ENCODE measurements around the gene SMIM15.

SMIM15 gene

DNA sequence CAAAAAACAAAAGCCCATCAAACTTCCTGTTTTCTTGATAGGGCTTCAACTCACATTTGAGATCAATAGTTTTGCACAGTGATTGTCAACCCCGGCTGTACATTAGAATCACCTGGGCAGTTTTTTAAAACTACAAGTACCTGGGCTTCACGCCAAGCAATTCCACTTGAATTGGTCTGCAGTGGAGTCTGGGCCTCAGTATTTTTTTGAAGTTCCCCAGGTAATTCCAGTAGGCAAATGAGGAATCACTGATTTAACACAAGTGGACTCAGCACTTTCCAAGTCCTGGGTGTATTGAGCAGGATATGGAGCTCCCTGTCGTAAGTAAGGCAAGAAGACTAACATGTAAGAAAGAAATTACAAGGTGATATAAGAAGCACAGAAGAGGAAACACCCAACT, 14.8 kb upstream of the SMIM15 start:
- Mint-ChIP-seq H3K36me3 (ENCODE audit: low read depth) (no peaks in the 10 kb centered on the region), H3K9me3 (no peaks in the 10 kb centered on the region), H3K27ac (no peak overlapping the region), H3K27me3 (ENCODE audit: low read depth) (no peaks in the 10 kb centered on the region), H3K4me3 (no peak overlapping the region), H3K4me1 (ENCODE audit: low read depth) (peaks cover 3% of the 10 kb centered on the region)

DNA sequence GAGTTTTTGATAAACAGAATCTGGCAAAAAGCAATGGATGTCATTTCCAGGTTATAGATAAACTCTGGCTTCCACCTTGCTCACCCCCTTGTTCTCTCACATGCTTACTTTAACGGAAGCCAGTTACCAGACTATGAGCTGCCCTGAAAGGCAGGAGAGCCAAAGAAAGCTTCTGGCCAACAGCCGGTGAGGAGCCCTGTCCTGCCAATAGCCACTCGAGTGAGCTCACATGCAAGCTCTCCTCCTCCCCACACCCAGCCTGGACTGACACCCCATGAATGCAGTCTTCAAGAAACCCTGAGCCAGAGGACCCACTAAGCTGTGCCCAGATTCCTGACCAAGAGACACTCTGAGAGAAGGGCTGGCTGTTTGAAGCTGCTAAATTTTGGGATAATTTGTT, 14.4 kb upstream of the SMIM15 start:
- Mint-ChIP-seq H3K36me3 (ENCODE audit: low read depth) (no peaks in the 10 kb centered on the region), H3K27me3 (ENCODE audit: low read depth) (no peaks in the 10 kb centered on the region), H3K27ac (no peak overlapping the region), H3K9me3 (no peaks in the 10 kb centered on the region), H3K4me1 (ENCODE audit: low read depth) (peaks cover 3% of the 10 kb centered on the region), H3K4me3 (no peak overlapping the region)

DNA sequence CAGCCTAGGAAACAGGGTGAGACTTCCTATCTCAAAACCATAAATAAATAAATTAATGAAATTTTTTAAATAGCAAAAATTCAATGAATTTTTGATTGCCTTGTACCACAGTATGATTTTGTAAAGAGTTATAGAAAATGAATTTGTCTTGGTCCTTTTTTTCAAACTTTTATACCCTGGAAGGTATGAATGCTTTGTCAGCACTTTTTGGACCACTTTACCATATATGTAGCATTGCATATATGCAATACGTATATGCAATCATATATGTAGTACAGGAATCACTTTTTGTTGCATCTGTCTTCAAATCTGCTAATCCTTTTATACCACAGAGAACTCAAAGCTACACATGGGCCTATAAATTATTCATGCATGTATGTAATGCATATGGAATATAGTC, 9.2 kb upstream of the SMIM15 start:
- no peak overlapping the region for H3K4me3 Mint-ChIP-seq
- no peak overlapping the region for H3K27ac Mint-ChIP-seq
- H3K9me3 Mint-ChIP-seq = no peaks in the 10 kb centered on the region
- H3K27me3 Mint-ChIP-seq (ENCODE audit: low read depth) = no peaks in the 10 kb centered on the region
- no peaks in the 10 kb centered on the region for H3K4me1 Mint-ChIP-seq (ENCODE audit: low read depth)
- no peaks in the 10 kb centered on the region for H3K36me3 Mint-ChIP-seq (ENCODE audit: low read depth)

DNA sequence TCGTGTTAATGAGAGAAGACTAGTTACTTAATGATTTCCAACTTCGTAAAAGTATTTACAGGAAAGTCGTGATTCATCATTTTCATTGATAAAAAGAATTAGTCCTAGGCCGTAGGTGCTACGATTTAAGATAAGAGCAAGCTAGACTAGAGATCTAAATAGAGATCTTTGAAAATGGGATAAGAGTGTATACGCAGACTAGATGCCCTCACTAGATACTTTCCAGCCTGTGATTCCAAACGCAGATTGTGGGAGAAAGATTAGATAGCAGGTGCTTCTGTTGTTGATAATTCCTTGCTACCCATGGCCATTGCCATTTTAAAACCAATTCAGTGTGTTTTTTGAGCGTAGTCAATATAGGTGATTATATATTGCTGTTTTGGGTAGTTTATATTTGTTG, 6.7 kb upstream of the SMIM15 start:
- no peak overlapping the region for H3K27ac Mint-ChIP-seq
- no peaks in the 10 kb centered on the region for H3K9me3 Mint-ChIP-seq
- no peak overlapping the region for H3K4me3 Mint-ChIP-seq
- no peaks in the 10 kb centered on the region for H3K36me3 Mint-ChIP-seq (ENCODE audit: low read depth)
- H3K27me3 Mint-ChIP-seq (ENCODE audit: low read depth) = no peaks in the 10 kb centered on the region
- H3K4me1 Mint-ChIP-seq (ENCODE audit: low read depth) = peaks cover 1% of the 10 kb centered on the region

DNA sequence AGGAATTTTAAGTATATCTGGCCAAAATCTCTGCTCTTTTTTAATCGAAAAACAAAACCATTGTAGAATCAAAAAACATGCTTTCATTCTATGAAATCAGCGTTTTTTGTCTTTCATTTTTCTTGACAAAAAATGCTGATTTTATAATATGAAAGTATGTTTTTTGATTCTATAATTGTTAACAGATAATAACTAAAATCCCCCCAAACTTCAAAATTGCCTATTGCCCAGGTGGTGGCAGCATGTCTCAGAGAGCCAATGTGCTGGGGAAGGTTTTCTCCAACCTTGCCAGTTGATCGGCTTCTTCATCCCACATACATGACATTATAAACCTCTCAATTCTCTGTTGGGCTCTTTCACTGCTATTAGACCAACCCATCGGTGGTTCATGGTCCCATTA, 5.1 kb upstream of the SMIM15 start:
- Mint-ChIP-seq H3K36me3 (ENCODE audit: low read depth) (peaks cover 6% of the 10 kb centered on the region), H3K4me1 (ENCODE audit: low read depth) (peaks cover 10% of the 10 kb centered on the region), H3K9me3 (peaks cover 4% of the 10 kb centered on the region), H3K4me3 (no peak overlapping the region), H3K27me3 (ENCODE audit: low read depth) (no peaks in the 10 kb centered on the region), H3K27ac (no peak overlapping the region)

DNA sequence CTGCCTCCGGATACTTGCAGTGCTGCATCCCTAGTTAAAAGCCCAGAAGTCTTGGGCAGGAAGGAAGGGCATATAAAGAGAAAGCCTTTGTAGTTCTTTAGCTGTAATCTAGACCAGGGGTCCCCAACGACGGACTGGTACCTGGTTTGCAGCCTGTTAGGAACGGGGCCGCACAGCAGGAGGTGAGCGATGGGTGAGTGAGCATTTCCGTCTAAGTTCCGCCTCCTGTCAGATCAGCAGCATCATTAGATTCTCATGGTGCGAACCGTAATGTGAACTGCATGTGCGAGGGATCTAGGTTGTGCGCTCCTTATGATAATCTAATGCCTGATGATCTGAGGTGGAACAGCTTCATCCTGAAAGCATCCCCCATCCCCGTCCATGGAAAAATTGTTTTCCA, 1.6 kb upstream of the SMIM15 start:
- H3K9me3 Mint-ChIP-seq = peaks cover 4% of the 10 kb centered on the region
- peaks cover 28% of the 10 kb centered on the region for H3K4me1 Mint-ChIP-seq (ENCODE audit: low read depth)
- peak overlapping the region; percentile 9 for H3K4me3 Mint-ChIP-seq
- H3K27ac Mint-ChIP-seq = no peak overlapping the region
- H3K36me3 Mint-ChIP-seq (ENCODE audit: low read depth) = peaks cover 33% of the 10 kb centered on the region
- no peaks in the 10 kb centered on the region for H3K27me3 Mint-ChIP-seq (ENCODE audit: low read depth)

DNA sequence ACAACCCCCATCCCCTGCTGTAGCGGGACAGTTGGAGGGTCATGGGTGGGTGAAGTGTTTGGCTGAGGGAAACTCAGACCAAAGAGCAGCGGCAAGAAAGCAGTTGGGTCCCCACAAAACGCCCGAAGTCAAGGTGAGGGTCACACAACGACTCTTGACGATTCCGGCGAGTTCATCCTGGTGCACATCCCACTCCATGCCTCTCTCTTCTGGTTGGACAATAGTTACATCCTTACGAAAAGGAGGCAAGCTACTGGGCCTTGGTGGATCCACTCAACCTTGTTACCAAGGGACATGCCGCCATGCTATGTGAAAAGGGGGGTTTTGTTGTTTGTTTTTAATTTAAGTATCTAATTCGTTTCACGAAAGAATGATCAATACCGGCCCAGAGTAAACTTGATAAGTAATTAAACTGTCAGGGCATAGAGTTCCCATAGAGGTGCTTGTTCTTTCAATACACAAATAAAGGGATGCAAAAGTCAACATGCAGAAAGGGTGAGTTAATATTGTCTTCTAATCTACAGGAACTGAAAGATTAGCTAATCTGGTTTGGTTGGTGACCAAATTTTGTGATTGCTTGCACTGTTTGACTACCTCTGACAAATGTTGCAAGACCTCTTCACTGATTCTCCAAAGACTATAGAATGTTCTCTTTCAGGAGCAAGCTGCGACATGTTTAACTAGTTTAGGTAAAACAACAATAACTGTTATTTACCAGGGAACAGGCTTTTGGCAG, 732 bp upstream of the SMIM15 start:
- peaks cover 36% of the 10 kb centered on the region for H3K36me3 Mint-ChIP-seq (ENCODE audit: low read depth)
- H3K27me3 Mint-ChIP-seq (ENCODE audit: low read depth) = no peaks in the 10 kb centered on the region
- H3K4me3 Mint-ChIP-seq = peak overlapping the region; percentile 84
- peaks cover 4% of the 10 kb centered on the region for H3K9me3 Mint-ChIP-seq
- peaks cover 30% of the 10 kb centered on the region for H3K4me1 Mint-ChIP-seq (ENCODE audit: low read depth)
- peak overlapping the region; percentile 73 for H3K27ac Mint-ChIP-seq

DNA sequence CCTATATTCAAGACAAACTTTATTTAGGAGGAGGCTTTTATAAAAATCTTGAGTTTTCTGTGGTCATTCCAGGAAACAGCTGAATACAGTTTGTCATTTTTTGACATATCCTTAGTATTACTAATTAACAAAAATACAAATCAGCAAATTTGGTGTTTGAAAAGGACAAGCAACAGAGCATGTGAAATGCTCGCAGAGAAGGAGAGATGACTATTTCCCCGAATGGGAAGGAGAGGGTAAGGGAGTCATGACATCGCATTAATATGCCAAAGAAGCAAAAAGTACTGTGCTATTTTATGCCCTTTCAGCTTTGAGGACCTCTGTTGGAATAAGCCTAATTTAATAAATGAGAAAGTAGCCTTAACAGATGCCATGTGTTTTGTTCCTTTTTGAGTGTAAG, 1.8 kb downstream of the SMIM15 start:
- H3K4me1 Mint-ChIP-seq (ENCODE audit: low read depth) = peaks cover 30% of the 10 kb centered on the region
- peaks cover 44% of the 10 kb centered on the region for H3K36me3 Mint-ChIP-seq (ENCODE audit: low read depth)
- H3K9me3 Mint-ChIP-seq = peaks cover 4% of the 10 kb centered on the region
- no peaks in the 10 kb centered on the region for H3K27me3 Mint-ChIP-seq (ENCODE audit: low read depth)
- H3K4me3 Mint-ChIP-seq = peak overlapping the region; percentile 36
- no peak overlapping the region for H3K27ac Mint-ChIP-seq

DNA sequence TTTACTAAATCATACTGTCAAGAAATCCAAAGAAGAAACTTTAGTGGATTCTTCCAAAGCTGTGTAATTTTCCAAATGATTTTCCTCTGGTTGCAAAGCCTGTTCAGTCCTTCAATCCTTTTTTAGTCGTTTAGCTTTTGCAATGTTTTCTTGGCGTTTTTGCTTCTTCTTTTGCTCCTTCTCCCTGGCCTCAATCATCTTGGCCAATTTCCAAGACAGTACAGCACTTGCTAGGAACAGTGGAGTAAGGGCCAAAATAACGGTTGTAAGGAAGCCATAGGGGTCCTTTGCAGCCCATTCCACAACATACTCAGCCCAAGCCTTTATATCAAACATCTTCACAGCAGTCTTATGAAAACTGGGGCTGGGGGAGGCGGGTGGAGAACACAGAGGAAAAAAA, 2.4 kb downstream of the SMIM15 start:
- H3K4me1 Mint-ChIP-seq (ENCODE audit: low read depth) = peaks cover 29% of the 10 kb centered on the region
- H3K4me3 Mint-ChIP-seq = no peak overlapping the region
- no peaks in the 10 kb centered on the region for H3K27me3 Mint-ChIP-seq (ENCODE audit: low read depth)
- peaks cover 4% of the 10 kb centered on the region for H3K9me3 Mint-ChIP-seq
- peaks cover 49% of the 10 kb centered on the region for H3K36me3 Mint-ChIP-seq (ENCODE audit: low read depth)
- no peak overlapping the region for H3K27ac Mint-ChIP-seq

DNA sequence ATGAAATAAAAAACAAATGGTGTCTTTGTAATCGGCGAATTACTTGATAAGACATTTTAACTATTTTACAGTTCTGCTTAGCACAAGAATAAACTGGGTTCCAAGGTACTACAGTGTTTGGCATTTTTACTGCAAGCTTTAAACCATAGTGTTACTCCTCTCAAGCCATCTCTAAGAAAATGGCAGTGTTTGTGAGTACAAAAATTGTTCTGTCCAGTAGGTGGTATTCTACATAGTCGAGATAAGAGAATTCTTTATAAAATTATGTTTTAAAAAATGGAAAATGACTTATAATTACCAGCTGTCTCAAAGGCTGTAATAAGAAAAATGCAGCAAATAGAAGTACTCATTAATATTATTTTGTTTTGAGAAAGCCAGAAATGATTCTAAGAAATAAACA, 3.2 kb downstream of the SMIM15 start:
- Mint-ChIP-seq H3K36me3 (ENCODE audit: low read depth) (peaks cover 57% of the 10 kb centered on the region), H3K27me3 (ENCODE audit: low read depth) (no peaks in the 10 kb centered on the region), H3K4me3 (no peak overlapping the region), H3K27ac (no peak overlapping the region), H3K4me1 (ENCODE audit: low read depth) (peaks cover 29% of the 10 kb centered on the region), H3K9me3 (peaks cover 4% of the 10 kb centered on the region)

DNA sequence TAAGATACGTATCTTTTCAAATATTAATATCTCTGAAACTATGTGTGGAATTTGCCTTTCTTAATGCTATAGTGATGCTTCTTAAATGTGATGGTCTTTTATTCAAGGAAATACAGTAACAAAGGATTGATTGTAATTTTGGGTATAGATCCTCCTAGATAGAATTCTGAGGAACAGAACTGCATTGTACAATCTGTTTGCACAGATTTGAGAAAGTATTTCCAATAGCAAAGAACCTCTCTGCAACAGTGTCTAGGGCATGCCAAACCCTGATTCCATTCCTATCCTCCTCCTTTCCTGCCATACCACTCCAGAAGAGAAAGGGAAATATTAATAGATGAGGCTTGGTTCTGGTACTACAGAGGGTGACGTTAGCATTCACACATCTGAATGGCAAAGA, 10.4 kb downstream of the SMIM15 start:
- Mint-ChIP-seq H3K36me3 (ENCODE audit: low read depth) (peaks cover 16% of the 10 kb centered on the region), H3K27me3 (ENCODE audit: low read depth) (no peaks in the 10 kb centered on the region), H3K27ac (no peak overlapping the region), H3K9me3 (no peaks in the 10 kb centered on the region), H3K4me1 (ENCODE audit: low read depth) (no peaks in the 10 kb centered on the region), H3K4me3 (no peak overlapping the region)

DNA sequence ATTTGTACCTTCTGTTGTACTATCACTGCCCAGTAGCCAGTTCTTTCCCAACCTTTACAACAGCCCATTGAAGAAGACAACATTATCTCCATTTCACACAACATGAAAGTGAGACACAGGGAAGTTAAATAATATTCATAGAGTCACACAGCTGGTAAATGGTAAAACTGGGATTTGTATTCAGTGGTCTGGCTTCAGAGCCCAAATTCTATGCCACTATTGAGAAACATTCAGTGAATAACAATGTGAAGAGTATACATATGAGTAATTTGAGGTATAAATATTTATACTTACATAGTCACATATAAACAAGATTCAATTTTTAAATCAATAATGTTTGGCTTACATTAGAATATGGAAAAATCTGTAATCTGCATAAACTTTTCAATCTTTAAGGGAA, 13.8 kb downstream of the SMIM15 start:
- Mint-ChIP-seq H3K4me3 (no peak overlapping the region), H3K36me3 (ENCODE audit: low read depth) (no peaks in the 10 kb centered on the region), H3K27me3 (ENCODE audit: low read depth) (no peaks in the 10 kb centered on the region), H3K9me3 (no peaks in the 10 kb centered on the region), H3K4me1 (ENCODE audit: low read depth) (no peaks in the 10 kb centered on the region), H3K27ac (no peak overlapping the region)

DNA sequence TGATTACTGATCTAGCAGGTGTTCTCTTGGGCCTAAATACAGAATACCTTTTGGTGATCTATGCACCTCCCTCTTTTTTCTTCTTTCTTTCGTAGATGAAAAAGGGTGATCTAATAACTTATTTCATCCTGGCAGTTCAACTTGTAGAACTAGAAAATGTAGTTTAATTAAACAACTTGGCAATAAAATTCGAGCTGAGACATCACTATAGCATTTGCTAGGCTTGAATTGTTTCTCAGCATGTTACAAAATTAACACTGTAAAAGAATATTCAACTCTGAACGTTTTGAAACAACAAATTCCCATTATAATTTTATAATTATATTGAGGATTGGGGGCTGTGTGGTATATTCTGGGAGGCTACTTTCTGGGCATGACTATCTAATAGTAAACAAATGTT, 19.5 kb downstream of the SMIM15 start:
- Mint-ChIP-seq H3K36me3 (ENCODE audit: low read depth) (no peaks in the 10 kb centered on the region), H3K4me1 (ENCODE audit: low read depth) (no peaks in the 10 kb centered on the region), H3K4me3 (no peak overlapping the region), H3K27ac (no peak overlapping the region), H3K9me3 (no peaks in the 10 kb centered on the region), H3K27me3 (ENCODE audit: low read depth) (no peaks in the 10 kb centered on the region)

DNA sequence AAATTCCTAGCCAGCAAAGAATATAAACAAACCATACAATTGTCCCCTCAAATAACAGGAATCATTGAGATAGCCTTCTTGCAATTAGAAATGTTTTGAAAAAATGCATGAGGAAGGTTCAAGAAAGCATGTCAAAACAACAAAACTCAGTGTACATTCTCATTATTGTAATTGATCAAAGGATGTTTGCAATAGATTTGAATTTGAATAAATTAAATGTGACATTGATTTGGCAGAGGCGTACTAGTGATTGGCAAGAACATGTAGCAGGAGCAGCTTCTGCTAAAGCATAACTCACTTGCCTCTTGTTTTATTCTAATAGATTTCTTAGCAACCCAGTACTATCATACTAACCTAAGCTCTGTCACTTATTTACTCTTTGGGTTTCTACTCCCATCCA, 19.9 kb downstream of the SMIM15 start:
- no peak overlapping the region for H3K4me3 Mint-ChIP-seq
- H3K27me3 Mint-ChIP-seq (ENCODE audit: low read depth) = no peaks in the 10 kb centered on the region
- no peaks in the 10 kb centered on the region for H3K36me3 Mint-ChIP-seq (ENCODE audit: low read depth)
- H3K27ac Mint-ChIP-seq = no peak overlapping the region
- no peaks in the 10 kb centered on the region for H3K4me1 Mint-ChIP-seq (ENCODE audit: low read depth)
- no peaks in the 10 kb centered on the region for H3K9me3 Mint-ChIP-seq

DNA sequence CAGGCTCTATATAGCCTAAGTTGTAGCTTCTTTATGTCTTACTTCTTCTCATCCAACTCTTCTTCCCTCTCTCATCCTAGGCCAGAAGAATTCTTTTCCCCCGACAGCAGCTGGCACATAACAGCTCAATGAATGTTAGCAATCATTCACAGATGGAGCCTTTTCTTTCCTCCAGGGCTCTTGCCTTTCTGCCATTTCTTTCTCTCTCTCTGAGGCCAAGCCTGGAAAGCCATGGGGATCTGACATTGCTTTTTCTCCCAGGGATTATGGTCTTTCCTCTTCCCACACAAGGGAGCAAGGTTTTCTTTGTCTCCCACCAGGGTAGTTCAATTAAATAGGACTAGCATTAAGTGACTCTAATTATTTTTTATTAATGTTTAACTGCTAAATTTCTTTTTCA, 20.5 kb downstream of the SMIM15 start:
- no peaks in the 10 kb centered on the region for H3K27me3 Mint-ChIP-seq (ENCODE audit: low read depth)
- H3K4me1 Mint-ChIP-seq (ENCODE audit: low read depth) = no peaks in the 10 kb centered on the region
- H3K9me3 Mint-ChIP-seq = no peaks in the 10 kb centered on the region
- H3K36me3 Mint-ChIP-seq (ENCODE audit: low read depth) = no peaks in the 10 kb centered on the region
- H3K4me3 Mint-ChIP-seq = no peak overlapping the region
- no peak overlapping the region for H3K27ac Mint-ChIP-seq

DNA sequence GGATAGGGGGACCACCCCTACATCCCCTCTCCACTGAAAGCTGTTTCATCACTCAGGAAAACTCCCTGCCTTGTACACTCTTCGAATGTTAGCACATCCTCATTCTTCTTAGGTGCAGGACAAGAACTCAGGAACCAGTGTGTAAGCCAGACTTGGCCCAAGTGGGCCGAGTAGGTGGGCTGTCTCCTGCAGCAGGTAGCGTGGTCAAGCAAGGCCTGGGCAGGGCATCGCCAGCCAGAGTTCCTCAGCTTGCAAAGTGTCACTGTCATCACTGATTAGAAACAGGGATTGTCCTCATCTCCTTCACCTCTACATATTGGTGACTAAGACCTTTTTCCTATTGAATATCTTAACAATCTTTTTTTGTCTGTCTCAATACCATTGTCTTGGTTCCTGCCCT, 22.3 kb downstream of the SMIM15 start:
- Mint-ChIP-seq H3K9me3 (no peaks in the 10 kb centered on the region), H3K27ac (no peak overlapping the region), H3K4me1 (ENCODE audit: low read depth) (no peaks in the 10 kb centered on the region), H3K4me3 (no peak overlapping the region), H3K36me3 (ENCODE audit: low read depth) (no peaks in the 10 kb centered on the region), H3K27me3 (ENCODE audit: low read depth) (no peaks in the 10 kb centered on the region)
